DMS53 (cell line): ENCODE results near the gene HS3ST1.

Experiments
- DNase-seq: peaks from one replicate; lab custom pipeline; 2025; lab: John Stamatoyannopoulos, UW

The HS3ST1 gene

DNA sequence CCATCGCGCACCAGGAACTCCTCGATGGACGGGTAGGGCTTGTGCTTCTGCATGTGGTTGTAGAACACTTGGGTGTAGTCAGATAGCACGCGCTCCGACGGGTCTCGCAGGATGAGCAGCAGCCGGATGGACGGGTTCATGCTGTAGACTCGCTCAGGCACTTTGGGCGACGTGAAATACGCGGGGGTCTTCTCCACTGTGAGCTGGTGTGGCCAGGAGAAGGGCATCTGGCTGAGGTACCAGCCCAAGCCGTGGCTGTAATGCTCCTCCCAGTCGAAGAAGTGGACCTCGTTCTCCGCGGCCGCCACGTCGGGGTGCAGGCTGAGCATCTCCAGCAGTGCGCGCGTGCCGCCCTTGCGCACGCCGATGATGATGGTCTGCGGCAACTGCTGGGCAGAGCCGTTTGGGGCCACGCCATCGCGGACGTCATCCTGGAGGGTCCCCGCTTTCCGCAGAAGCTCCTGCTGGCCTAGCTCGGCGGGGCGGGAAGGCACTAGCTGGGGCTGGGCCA is 29.2 kb downstream of the HS3ST1 start:
- DNase-seq, result no peak

DNA sequence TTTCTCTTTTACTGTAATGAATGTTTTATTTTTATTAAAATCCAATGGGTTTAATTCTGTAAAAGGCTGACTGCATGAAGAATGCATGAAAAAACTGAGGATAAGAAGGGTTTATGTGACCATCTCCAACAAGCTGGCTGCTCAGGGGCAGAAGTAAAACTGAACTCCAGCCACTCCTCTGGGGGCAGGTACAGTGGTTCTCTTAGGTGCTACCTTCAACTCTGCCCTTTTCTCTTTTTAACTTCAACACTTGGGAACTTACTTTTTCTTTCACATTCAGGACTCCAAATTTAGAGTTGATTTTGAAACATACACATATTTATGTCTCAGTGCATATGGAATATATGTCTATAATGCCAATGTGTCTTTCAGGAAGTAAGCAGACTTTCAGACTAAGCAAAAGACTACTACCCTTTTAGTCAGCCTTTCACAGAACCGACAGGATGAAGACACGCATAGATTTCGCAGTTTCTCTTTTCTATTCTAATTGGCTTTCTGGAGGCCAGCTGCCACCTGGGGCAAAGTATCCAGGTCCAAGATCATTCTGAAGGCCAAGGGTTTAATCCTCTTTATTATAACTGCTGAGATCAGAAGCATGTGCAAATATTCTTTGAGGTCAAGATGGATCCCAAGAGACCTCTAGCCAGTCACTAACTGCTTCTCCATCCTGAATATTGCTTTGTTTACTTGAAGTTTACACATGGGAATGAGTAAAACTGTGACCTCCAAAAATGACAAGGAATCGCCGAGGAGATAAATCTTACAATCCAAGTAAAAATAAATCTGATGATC is 30.7 kb downstream of the HS3ST1 start:
- DNase-seq, result no peak

DNA sequence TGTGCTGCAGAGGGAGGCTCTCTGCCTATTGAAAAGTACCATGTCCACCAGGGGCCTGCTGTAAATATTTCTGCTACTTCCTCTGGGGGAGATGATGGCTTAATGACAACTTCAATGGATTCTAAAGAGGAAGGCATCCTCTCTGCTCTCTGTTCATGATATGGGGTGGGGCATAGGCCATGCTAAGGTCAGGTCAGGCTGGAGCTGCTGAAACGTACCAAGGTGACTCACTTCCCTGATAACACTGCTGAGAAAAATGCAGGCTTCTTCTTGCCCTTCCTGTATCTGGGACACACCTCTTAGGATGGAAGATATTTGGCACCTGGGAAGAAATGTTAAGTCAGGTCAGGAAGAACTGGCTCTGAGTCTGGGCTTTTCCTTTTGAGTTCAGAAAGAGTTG is 31.5 kb downstream of the HS3ST1 start:
- DNase-seq, result no peak

DNA sequence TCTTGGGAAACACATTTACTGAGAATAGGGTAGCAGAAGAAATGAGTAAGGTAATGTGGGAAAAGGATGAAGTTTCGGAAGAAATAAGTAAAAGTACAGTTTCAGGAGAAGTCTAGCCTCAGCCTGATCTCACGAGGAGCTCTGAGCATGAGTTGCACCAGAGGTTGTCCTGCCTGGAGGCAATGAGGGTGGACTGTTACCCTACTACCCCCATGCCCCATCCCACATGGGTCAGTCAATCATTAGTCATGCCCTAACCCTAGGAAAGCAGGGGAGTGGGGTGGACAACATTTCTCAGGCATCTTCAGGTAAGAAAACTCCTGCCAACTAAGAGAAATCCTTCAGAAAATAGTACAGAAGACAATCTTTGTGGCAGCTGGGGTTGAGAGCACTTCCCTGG is 35.1 kb downstream of the HS3ST1 start:
- no peak for DNase-seq

DNA sequence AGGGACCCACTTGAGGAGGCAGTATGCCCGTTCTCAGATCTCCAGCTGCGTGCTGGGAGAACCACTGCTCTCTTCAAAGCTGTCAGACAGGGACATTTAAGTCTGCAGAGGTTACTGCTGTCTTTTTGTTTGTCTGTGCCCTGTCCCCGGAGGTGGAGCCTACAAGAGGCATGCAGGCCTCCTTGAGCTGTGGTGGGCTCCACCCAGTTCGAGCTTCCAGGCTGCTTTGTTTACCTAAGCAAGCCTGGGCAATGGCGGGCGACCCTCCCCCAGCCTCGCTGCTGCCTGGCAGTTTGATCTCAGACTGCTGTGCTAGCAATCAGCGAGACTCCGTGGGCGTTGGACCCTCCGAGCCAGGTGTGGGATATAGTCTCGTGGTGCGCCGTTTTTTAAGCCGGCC is 44.6 kb downstream of the HS3ST1 start:
- peak; percentile 92 for DNase-seq

DNA sequence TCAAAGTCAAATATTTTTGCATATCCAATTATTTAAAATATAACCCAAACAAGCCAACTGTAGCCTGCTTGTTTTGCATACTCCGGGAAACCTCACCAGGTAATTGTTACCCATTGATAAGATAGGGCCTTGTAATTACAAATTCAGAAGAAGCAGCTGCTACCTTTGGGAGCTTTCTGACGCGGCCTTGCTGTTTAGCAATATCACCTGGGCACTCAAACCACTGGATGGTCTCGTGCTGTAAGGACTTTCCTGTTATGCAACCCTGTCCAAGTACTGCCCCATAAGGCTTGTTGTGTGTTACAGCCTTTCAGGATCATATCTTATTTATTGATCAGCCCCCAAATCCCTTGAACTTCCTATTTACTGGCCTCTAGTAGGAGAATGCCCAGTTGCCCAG is 52.1 kb downstream of the HS3ST1 start:
- no peak for DNase-seq

DNA sequence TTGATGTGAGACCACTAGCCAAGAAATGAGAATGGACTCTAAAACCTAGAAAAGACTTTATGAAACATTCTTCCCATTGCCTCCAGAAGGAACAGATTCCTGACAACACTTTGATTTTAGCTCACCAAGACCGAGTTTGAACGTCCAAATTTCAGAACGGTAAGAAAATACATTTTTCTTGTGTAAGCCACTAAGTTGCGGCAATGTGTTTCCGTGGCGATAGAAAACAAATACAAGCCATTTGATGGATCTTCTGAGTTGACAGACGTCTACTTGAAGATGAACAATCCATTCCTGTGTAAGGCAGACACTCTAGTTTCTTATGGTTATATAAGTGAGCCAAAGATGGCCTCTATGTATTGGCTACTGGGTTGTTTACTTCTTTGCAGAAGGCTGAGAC is 52.5 kb downstream of the HS3ST1 start:
- no peak for DNase-seq

DNA sequence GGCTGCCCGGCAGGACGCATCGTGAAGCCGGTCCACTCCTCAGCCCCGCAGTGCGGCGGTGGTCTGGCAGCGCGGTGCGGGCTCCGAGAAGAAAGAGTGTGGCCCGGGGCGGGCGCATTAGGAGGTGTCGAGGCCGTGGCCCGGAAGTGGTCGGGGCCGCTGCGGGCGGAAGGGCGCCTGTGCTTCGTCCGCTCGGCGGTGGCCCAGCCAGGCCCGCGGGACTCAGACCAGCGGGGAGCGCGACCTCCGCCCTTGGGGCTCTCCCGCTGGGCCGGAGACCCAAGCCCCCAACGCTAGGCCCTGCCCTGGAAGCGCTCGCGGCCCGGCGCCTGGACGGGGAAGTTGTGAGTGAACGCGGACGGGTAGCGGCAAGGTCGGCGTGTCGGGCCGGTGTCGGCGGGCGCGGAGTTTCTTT is 60.0 kb downstream of the HS3ST1 start:
- no peak for DNase-seq

DNA sequence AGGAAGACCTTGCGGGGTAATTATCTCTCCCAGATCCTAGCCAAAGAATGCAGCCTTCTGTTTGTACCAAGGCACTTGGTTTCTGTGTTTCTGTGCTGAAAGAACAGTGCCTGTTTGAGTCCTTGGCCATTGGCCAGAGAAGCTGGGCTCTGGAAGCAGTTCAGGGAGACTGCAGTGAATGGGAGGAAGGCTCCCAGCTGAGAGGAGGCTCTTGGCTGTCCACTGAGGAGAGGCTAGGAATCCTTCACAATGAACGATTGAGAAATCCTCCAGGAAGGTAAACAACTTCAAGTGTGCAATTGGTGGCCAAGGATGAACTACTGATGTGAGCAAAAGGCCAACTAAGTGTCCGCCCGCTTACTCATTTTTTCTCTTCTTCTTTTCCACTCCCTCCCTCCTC is 61.3 kb downstream of the HS3ST1 start:
- peak; percentile 22 for DNase-seq

DNA sequence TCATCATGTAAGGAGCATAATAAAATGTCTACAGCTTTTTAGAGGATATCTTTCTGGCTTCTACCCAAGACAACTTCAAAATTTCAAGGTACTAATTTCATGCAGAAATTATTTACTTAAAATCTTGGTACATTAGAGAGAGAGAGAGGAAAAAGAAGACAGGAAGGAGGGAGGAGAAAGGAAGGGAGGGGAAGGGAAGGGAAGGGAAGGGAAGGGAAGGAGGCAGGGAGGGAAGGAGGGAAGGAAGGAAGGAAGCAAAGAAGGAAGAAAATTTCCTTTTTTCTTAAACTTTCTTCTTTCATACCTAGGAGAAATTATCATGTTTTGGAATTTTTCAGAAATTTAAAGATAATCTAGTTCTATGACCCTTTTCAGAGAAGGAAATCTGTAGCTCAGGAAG is 61.8 kb downstream of the HS3ST1 start:
- no peak for DNase-seq

DNA sequence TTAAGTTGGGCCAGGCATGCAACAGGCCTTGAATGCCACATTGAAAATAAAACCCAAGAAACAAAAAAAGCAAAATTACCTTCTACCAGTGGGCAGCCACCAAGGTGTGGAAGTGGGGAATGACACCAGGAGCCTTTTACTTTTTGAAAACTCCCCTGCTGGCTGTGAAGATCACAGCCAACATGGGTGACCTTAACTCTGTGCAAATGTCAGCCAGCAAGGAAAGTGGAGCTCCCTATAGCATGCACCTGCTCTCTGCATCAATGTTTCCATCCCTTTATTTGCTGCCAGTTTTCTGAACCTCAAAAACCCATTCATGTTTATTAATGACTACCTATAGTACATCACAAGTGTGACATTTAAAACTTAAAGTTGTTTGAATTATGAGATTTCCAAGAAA is 63.7 kb downstream of the HS3ST1 start:
- DNase-seq, result no peak

DNA sequence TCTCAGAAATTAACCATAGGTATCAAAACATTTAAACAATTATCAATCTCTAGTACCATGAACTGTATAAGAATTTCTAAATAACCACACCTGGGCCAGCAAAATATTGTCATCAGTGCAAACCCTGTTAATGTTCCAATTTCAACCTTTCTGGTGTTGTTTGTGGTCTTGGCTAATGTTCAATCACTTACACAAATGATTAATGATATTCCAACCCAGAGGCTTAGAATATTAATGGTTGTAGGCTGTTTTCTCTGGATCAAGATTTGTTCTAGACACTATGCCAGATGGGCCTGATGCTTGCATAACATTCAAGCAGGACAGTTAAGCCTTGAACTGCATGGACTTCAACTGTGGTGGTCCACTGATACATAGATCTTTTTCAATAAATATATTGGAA is 69.1 kb downstream of the HS3ST1 start:
- DNase-seq, result no peak

DNA sequence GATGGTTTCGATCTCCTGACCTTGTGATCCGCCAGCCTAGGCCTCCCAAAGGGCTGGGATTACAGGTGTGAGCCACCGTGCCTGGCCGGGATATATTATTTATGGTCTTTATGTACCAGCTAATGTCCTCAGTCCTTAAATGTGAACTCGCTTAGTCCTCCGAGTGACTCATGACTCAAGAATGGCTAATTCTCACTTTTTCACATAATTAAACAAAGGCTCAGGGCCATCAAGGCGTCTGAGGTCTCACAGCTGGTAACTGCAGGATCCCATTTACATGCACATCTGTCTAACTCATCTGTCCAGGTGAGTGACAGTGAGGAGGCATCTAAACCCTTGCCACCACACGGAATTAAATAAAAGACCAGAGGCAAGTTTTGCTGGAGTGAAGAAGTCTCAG is 73.5 kb downstream of the HS3ST1 start:
- DNase-seq, result no peak

DNA sequence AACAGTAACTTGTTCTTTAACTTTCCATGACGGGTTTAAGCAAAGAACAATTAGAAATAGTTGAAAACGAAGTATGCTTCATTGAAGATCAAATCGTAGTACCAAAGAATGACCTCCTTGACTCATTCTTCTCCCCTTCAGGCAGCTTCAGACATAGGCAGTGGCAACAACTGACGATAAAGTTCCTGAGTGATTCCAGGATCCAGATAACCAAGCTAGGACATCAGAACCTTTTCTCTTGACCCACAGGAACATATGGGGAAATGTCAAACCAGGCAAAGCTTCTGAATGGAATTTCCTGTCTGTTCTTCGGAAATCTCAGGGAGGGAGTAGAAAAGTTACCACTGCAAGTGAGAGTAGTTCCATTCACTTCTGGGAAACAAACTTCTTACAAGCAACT is 74.2 kb downstream of the HS3ST1 start:
- DNase-seq, result no peak

DNA sequence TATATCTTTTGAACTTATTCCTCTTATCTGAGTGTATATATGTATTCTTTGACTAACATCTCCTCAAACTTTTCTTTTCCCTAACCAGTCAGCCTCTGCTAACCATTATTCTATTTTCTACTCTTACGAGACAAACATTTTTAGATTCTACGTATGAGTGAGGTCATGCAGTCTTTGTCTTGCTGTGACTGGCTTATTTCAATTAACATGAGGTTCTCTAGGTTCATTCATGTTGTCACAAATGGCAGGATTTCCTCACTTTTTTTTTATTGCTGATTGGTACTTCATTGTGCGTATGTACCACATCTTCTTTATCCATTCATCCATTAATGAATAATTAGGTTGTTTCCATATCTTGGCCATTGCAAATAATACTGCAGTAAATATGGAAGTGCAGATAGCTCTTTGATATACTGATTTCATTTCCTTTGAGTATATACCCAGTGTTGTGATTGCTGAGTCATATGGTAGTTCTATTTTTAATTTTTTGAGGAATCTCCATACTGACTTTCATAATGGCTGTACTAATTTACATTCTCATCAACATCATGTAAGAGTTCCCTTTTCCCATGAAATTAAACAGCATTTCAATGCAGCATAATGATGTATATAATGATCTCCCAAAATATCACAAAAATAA is 80.1 kb downstream of the HS3ST1 start:
- DNase-seq, result no peak

DNA sequence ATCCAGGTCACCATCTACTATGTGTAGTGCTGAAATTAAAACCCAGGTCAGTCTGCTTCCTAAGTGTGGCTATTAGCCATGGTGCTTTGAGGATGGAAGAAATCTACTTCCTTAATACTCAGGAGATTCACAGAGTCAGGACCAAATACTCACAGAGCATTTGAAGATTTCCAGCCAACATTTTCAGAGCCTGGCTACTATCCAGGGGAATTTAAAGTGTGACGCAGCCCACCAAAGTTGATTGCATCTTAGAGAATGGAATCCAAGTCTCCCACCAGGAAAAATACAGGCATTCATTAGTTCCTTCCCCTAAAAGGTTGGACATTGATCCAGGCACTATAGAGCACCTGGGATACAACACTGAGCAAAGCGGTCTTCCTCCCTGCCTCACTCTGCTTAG is 83.8 kb downstream of the HS3ST1 start:
- no peak for DNase-seq

DNA sequence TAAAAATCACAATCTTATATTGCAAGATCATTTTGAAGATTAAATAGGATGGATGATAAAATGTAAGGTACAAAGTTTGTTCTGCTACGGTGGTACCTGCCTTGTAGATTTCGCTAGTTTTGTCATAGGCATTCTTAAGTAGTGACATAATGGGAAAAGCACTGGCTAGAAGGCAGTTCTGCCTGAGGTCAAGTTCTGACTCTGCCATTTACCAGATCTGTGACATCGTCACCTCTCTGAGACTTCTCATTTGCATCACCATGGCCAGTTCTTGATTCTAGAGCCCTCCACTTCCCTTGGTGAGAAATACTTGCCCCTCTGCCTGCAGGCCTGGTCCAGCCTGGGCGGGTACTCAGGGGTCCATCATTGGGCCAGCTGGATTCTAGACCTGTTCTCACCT is 85.2 kb downstream of the HS3ST1 start:
- DNase-seq, result no peak
